Endodermal cell (in vitro differentiated cells): ENCODE results near the gene COMMD1. TPM values are rescaled to one million over a fixed set of nuclear protein-coding genes. Genes with fewer than 3 reads are reported as not detected.

Source experiments
- DNase-seq: peaks from one replicate; pipeline ENCODE4 v3.0.0-alpha.2; 2017
- H3K27ac ChIP-seq: 2 replicates; pipeline ENCODE4 v1.5.1; 2013; ENCODE audit warnings: mild to moderate bottlenecking, low read depth, low read length, moderate library complexity
- H3K27me3 ChIP-seq: 2 replicates; pipeline ENCODE4 v1.6.1; 2013; ENCODE audit warnings: mild to moderate bottlenecking, low read length, moderate library complexity; ENCODE audit not compliant: insufficient read depth, control insufficient read depth, poor library complexity, severe bottlenecking
- H3K36me3 ChIP-seq: 2 replicates; pipeline ENCODE4 v1.7.0; 2013; ENCODE audit warnings: mild to moderate bottlenecking, low read length, moderate library complexity; ENCODE audit not compliant: control insufficient read depth, insufficient read depth
- H3K4me1 ChIP-seq: one replicate; pipeline ENCODE4 v1.7.0; 2013; ENCODE audit warnings: low read length; ENCODE audit not compliant: control insufficient read depth, insufficient read depth
- H3K4me3 ChIP-seq: 2 replicates; pipeline ENCODE4 v1.5.1; 2013; ENCODE audit warnings: mild to moderate bottlenecking, low read length, moderate library complexity
- H3K9ac ChIP-seq: 2 replicates; pipeline ENCODE4 v1.6.1; 2013; ENCODE audit warnings: mild to moderate bottlenecking, low read length, moderate library complexity; ENCODE audit not compliant: poor library complexity, severe bottlenecking; ENCODE audit errors: extremely low read depth
- H3K9me3 ChIP-seq: 2 replicates; pipeline ENCODE4 v1.6.1; 2013; ENCODE audit warnings: mild to moderate bottlenecking, low read length, moderate library complexity; ENCODE audit not compliant: control insufficient read depth
- H3K27ac Mint-ChIP-seq: 2 replicates; pipeline ENCODE4 v1.8.0; 2020; ENCODE audit warnings: mixed read lengths
- H3K27me3 Mint-ChIP-seq: 2 replicates; pipeline ENCODE4 v1.8.0; 2021; ENCODE audit warnings: mild to moderate bottlenecking, mixed read lengths; ENCODE audit not compliant: insufficient read depth
- H3K36me3 Mint-ChIP-seq: 2 replicates; pipeline ENCODE4 v1.8.0; 2020; ENCODE audit warnings: low read depth, mixed read lengths
- H3K4me1 Mint-ChIP-seq: 2 replicates; pipeline ENCODE4 v1.8.0; 2020; ENCODE audit warnings: mixed read lengths
- H3K4me3 Mint-ChIP-seq: 2 replicates; pipeline ENCODE4 v1.8.0; 2020; ENCODE audit warnings: mild to moderate bottlenecking, moderate library complexity, mixed read lengths
- H3K9me3 Mint-ChIP-seq: 2 replicates; pipeline ENCODE4 v1.8.0; 2020; ENCODE audit warnings: mild to moderate bottlenecking, mixed read lengths
- WGBS, 2 experiments: methylation state at CpG; one replicate each; pipeline versions ENCODE4 v1.1.5 to v1.1.7; 2013; ENCODE audit warnings: missing lambda C conversion rate in 2 of 2, mixed read lengths in 1 of 2; ENCODE audit not compliant: insufficient coverage in 1 of 2, insufficient read length in 1 of 2; 5-methylcytosine and 5-hydroxymethylcytosine counted together
- total RNA-seq, 2 donors: library from RNA; stranded (reverse); fragmentation: NEBNext Ultra II Directional in 1 of 2; extraction: Animal tissue kit (Norgen Biotek cat#: 25700) in 1 of 2; gene quantifications; 2 replicates in 1 of 2; 3 replicates in 1 of 2; pipeline ENCODE4 v1.2.1, GENCODE V29; 2021
- TF ChIP-seq, protein P1 (sequence below): fragments of 200-600 bp; sonication (generic); conservative IDR thresholded peaks from 2 replicates; pipeline ENCODE4 v1.5.0; 2021; ENCODE audit warnings: antibody characterized with exemption, mild to moderate bottlenecking

Gene COMMD1
- total RNA-seq, 2 donors from 2014 or later, result 27.8 to 28.4 TPM

DNA sequence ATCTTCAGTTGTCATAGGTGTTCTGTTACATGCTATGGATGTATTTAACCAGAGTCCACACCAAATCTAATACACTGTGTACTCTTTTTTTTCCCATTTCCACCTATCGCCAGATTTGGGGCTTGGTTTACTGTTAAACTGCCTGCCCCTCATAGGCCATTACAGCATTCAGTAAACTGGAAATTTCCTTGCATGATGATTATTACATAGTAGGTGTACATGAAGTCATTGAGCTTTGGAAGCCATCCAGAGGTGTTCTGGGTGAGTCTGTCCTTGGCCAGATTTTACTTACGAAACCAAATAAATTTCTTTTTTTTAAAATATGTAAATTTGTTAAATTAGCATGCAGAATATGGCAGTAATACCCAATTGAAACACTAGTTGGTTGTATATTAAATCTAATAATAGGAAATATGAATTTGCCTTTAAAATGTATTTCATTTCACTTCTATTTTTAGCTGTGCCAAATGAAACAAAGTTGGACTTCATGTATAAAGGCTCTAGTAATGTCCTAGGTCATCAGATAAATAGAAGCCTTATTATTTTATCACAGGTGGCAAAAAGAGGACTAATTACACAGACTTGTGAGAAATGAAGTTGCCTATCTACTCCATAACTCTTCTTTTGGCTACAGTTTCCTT lies 60.7 kb downstream of the COMMD1 start:
- no peaks in the 10 kb centered on the region for H3K9me3 Mint-ChIP-seq
- no peaks in the 10 kb centered on the region for H3K4me1 ChIP-seq
- H3K27me3 Mint-ChIP-seq, result no peaks in the 10 kb centered on the region
- no peak overlapping the region for H3K4me3 Mint-ChIP-seq
- no peak overlapping the region for H3K4me3 ChIP-seq
- 97% methylated on average over 2 of the region's 2 CpGs; no CpG with 5 or more reads in 1 of the 2 experiments for WGBS, 2 experiments
- no peak overlapping the region for H3K27ac Mint-ChIP-seq
- no peaks in the 10 kb centered on the region for H3K36me3 ChIP-seq
- H3K4me1 Mint-ChIP-seq, result peaks cover 6% of the 10 kb centered on the region
- no peak for DNase-seq
- H3K9me3 ChIP-seq, result no peaks in the 10 kb centered on the region
- TF ChIP-seq, protein P1, sequence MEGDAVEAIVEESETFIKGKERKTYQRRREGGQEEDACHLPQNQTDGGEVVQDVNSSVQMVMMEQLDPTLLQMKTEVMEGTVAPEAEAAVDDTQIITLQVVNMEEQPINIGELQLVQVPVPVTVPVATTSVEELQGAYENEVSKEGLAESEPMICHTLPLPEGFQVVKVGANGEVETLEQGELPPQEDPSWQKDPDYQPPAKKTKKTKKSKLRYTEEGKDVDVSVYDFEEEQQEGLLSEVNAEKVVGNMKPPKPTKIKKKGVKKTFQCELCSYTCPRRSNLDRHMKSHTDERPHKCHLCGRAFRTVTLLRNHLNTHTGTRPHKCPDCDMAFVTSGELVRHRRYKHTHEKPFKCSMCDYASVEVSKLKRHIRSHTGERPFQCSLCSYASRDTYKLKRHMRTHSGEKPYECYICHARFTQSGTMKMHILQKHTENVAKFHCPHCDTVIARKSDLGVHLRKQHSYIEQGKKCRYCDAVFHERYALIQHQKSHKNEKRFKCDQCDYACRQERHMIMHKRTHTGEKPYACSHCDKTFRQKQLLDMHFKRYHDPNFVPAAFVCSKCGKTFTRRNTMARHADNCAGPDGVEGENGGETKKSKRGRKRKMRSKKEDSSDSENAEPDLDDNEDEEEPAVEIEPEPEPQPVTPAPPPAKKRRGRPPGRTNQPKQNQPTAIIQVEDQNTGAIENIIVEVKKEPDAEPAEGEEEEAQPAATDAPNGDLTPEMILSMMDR, result no peak
- no peak overlapping the region for H3K27ac ChIP-seq
- H3K36me3 Mint-ChIP-seq, result no peaks in the 10 kb centered on the region
- no peak overlapping the region for H3K9ac ChIP-seq
- no peaks in the 10 kb centered on the region for H3K27me3 ChIP-seq

GRCh38 chr2:61967262-61967661 lies 61.8 kb downstream of the COMMD1 start:
- Mint-ChIP-seq H3K4me3 (no peak overlapping the region), H3K27ac (no peak overlapping the region), H3K27me3 (no peaks in the 10 kb centered on the region), H3K36me3 (no peaks in the 10 kb centered on the region), H3K9me3 (no peaks in the 10 kb centered on the region), H3K4me1 (peaks cover 10% of the 10 kb centered on the region)
- H3K4me1 ChIP-seq, result peaks cover under 1% of the 10 kb centered on the region
- 83% methylated on average over 1 of the region's 1 CpG; no CpG with 5 or more reads in 1 of the 2 experiments for WGBS, 2 experiments
- no peaks in the 10 kb centered on the region for H3K27me3 ChIP-seq
- no peaks in the 10 kb centered on the region for H3K9me3 ChIP-seq
- DNase-seq, result no peak
- H3K36me3 ChIP-seq, result no peaks in the 10 kb centered on the region
- TF ChIP-seq, protein P1, result no peak
- H3K27ac ChIP-seq, result no peak overlapping the region
- no peak overlapping the region for H3K9ac ChIP-seq
- H3K4me3 ChIP-seq, result no peak overlapping the region

- Histone ChIP-seq H3K9ac (no peak overlapping the region), H3K27ac (no peak overlapping the region), H3K4me1 (peaks cover 3% of the 10 kb centered on the region), H3K4me3 (no peak overlapping the region), H3K27me3 (no peaks in the 10 kb centered on the region), H3K36me3 (no peaks in the 10 kb centered on the region), H3K9me3 (no peaks in the 10 kb centered on the region)
- Mint-ChIP-seq H3K4me3 (no peak overlapping the region), H3K27ac (no peak overlapping the region), H3K27me3 (no peaks in the 10 kb centered on the region), H3K4me1 (peaks cover 14% of the 10 kb centered on the region), H3K9me3 (no peaks in the 10 kb centered on the region), H3K36me3 (no peaks in the 10 kb centered on the region)
- WGBS, 2 experiments, result 100% methylated on average over 1 of the region's 1 CpG; no CpG with 5 or more reads in 1 of the 2 experiments
- no peak for DNase-seq
- TF ChIP-seq, protein P1, result no peak
Observed at GRCh38 chr2:61969376-61969775, 63.9 kb downstream of the COMMD1 start.
